GM23338 (cell line): ENCODE results near the gene RPS6KC1.

Experiments
- CREB1 ChIP-seq: fragments of 250-450 bp; sonication (Bioruptor Pico); IDR thresholded peaks from 2 replicates; pipeline ENCODE4 v1.5.0; 2020; ENCODE audit warnings: low read depth, mild to moderate bottlenecking, moderate library complexity
- EZH2 ChIP-seq: fragments of 200-600 bp; sonication (generic); IDR thresholded peaks from one replicate; pipeline ENCODE4 v1.8.0; 2017; ENCODE audit warnings: antibody characterized with exemption, mild to moderate bottlenecking, low read depth; ENCODE audit not compliant: unreplicated experiment
- EZH2phosphoT487 ChIP-seq: fragments of 200-600 bp; sonication (generic); IDR thresholded peaks from one replicate; pipeline ENCODE4 v1.8.1; 2018; ENCODE audit warnings: antibody characterized with exemption; ENCODE audit not compliant: unreplicated experiment
- JUNB ChIP-seq: IDR thresholded peaks from one replicate; pipeline ENCODE4 v1.6.1; 2016; ENCODE audit warnings: antibody characterized with exemption; ENCODE audit not compliant: unreplicated experiment
- NANOG ChIP-seq: IDR thresholded peaks from 2 replicates; pipeline ENCODE4 v1.6.1; 2016; ENCODE audit warnings: antibody characterized with exemption, borderline replicate concordance
- POLR2AphosphoS5 ChIP-seq: IDR thresholded peaks from 2 replicates; pipeline ENCODE4 v1.6.1; 2016; ENCODE audit warnings: antibody characterized with exemption, low read depth
- STAT1 ChIP-seq: IDR thresholded peaks from one replicate; pipeline ENCODE4 v1.6.1; 2016; ENCODE audit warnings: antibody characterized with exemption; ENCODE audit not compliant: unreplicated experiment
- ZNF114 ChIP-seq: fragments of 250-450 bp; sonication (Bioruptor Pico); IDR thresholded peaks from 2 replicates; pipeline ENCODE4 v1.5.0; 2020; ENCODE audit warnings: mild to moderate bottlenecking, moderate library complexity
- ZNF331 ChIP-seq: fragments of 250-450 bp; sonication (Bioruptor Pico); IDR thresholded peaks from 2 replicates; pipeline ENCODE4 v1.5.0; 2020; ENCODE audit warnings: low read depth, mild to moderate bottlenecking, moderate library complexity
- TF ChIP-seq, protein P1 (sequence below), 2 experiments: fragments of 200-600 bp in 1 of 2; sonication (generic) in 1 of 2; conservative IDR thresholded peaks; 2 replicates each; pipeline versions ENCODE4 v1.5.1 to v1.6.1; 2016 to 2017; ENCODE audit warnings: antibody characterized with exemption in 2 of 2, low read depth in 2 of 2, mild to moderate bottlenecking in 2 of 2, moderate library complexity in 1 of 2
- TF ChIP-seq, protein P2 (sequence below): IDR thresholded peaks from one replicate; pipeline ENCODE4 v1.6.1; 2018; ENCODE audit warnings: antibody characterized with exemption; ENCODE audit not compliant: unreplicated experiment
- TF ChIP-seq, protein P3 (sequence below): IDR thresholded peaks from 2 replicates; pipeline ENCODE4 v1.6.1; 2016; ENCODE audit warnings: antibody characterized with exemption
- TF ChIP-seq, protein P4 (sequence below): fragments of 250-450 bp; sonication (Bioruptor Pico); IDR thresholded peaks from 2 replicates; pipeline ENCODE4 v1.5.0; 2020; ENCODE audit warnings: mild to moderate bottlenecking, moderate library complexity

DNA sequence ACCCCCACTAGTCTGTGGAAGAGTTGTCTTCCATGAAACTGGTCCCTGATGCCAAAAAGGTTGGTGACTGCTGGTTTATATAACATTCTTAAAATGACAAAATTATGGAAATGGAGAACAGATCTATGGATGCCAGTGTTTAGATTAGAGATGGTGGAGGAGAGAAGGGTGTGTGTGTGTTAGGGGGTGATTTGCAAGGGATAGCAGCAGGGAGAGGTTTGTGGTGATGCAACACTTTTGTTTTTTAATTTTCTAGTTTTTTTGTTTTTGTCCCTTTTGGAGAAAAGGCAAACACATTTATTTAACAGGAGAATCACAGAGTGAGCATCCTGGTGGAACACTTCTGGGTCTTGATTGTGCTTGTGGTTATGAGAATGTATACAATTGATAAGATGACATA lies 143.8 kb downstream of the RPS6KC1 start:
- no peak for TF ChIP-seq EZH2
- TF ChIP-seq, protein P1, sequence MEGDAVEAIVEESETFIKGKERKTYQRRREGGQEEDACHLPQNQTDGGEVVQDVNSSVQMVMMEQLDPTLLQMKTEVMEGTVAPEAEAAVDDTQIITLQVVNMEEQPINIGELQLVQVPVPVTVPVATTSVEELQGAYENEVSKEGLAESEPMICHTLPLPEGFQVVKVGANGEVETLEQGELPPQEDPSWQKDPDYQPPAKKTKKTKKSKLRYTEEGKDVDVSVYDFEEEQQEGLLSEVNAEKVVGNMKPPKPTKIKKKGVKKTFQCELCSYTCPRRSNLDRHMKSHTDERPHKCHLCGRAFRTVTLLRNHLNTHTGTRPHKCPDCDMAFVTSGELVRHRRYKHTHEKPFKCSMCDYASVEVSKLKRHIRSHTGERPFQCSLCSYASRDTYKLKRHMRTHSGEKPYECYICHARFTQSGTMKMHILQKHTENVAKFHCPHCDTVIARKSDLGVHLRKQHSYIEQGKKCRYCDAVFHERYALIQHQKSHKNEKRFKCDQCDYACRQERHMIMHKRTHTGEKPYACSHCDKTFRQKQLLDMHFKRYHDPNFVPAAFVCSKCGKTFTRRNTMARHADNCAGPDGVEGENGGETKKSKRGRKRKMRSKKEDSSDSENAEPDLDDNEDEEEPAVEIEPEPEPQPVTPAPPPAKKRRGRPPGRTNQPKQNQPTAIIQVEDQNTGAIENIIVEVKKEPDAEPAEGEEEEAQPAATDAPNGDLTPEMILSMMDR (conservative IDR thresholded peaks at IDR 0.05; ENCODE audit: low read depth in 2 of 2) = no peak
- no peak for TF ChIP-seq POLR2AphosphoS5
- TF ChIP-seq EZH2phosphoT487 = no peak
- no peak for TF ChIP-seq CREB1 (CRISPR knock-in tag)
- TF ChIP-seq JUNB = no peak
- TF ChIP-seq ZNF331 (CRISPR knock-in tag) = no peak
- TF ChIP-seq, protein P2, sequence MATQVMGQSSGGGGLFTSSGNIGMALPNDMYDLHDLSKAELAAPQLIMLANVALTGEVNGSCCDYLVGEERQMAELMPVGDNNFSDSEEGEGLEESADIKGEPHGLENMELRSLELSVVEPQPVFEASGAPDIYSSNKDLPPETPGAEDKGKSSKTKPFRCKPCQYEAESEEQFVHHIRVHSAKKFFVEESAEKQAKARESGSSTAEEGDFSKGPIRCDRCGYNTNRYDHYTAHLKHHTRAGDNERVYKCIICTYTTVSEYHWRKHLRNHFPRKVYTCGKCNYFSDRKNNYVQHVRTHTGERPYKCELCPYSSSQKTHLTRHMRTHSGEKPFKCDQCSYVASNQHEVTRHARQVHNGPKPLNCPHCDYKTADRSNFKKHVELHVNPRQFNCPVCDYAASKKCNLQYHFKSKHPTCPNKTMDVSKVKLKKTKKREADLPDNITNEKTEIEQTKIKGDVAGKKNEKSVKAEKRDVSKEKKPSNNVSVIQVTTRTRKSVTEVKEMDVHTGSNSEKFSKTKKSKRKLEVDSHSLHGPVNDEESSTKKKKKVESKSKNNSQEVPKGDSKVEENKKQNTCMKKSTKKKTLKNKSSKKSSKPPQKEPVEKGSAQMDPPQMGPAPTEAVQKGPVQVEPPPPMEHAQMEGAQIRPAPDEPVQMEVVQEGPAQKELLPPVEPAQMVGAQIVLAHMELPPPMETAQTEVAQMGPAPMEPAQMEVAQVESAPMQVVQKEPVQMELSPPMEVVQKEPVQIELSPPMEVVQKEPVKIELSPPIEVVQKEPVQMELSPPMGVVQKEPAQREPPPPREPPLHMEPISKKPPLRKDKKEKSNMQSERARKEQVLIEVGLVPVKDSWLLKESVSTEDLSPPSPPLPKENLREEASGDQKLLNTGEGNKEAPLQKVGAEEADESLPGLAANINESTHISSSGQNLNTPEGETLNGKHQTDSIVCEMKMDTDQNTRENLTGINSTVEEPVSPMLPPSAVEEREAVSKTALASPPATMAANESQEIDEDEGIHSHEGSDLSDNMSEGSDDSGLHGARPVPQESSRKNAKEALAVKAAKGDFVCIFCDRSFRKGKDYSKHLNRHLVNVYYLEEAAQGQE = no peak
- no peak for TF ChIP-seq NANOG
- TF ChIP-seq STAT1 = no peak
- TF ChIP-seq, protein P3, sequence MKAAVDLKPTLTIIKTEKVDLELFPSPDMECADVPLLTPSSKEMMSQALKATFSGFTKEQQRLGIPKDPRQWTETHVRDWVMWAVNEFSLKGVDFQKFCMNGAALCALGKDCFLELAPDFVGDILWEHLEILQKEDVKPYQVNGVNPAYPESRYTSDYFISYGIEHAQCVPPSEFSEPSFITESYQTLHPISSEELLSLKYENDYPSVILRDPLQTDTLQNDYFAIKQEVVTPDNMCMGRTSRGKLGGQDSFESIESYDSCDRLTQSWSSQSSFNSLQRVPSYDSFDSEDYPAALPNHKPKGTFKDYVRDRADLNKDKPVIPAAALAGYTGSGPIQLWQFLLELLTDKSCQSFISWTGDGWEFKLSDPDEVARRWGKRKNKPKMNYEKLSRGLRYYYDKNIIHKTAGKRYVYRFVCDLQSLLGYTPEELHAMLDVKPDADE = no peak
- no peak for TF ChIP-seq ZNF114
- TF ChIP-seq, protein P4, sequence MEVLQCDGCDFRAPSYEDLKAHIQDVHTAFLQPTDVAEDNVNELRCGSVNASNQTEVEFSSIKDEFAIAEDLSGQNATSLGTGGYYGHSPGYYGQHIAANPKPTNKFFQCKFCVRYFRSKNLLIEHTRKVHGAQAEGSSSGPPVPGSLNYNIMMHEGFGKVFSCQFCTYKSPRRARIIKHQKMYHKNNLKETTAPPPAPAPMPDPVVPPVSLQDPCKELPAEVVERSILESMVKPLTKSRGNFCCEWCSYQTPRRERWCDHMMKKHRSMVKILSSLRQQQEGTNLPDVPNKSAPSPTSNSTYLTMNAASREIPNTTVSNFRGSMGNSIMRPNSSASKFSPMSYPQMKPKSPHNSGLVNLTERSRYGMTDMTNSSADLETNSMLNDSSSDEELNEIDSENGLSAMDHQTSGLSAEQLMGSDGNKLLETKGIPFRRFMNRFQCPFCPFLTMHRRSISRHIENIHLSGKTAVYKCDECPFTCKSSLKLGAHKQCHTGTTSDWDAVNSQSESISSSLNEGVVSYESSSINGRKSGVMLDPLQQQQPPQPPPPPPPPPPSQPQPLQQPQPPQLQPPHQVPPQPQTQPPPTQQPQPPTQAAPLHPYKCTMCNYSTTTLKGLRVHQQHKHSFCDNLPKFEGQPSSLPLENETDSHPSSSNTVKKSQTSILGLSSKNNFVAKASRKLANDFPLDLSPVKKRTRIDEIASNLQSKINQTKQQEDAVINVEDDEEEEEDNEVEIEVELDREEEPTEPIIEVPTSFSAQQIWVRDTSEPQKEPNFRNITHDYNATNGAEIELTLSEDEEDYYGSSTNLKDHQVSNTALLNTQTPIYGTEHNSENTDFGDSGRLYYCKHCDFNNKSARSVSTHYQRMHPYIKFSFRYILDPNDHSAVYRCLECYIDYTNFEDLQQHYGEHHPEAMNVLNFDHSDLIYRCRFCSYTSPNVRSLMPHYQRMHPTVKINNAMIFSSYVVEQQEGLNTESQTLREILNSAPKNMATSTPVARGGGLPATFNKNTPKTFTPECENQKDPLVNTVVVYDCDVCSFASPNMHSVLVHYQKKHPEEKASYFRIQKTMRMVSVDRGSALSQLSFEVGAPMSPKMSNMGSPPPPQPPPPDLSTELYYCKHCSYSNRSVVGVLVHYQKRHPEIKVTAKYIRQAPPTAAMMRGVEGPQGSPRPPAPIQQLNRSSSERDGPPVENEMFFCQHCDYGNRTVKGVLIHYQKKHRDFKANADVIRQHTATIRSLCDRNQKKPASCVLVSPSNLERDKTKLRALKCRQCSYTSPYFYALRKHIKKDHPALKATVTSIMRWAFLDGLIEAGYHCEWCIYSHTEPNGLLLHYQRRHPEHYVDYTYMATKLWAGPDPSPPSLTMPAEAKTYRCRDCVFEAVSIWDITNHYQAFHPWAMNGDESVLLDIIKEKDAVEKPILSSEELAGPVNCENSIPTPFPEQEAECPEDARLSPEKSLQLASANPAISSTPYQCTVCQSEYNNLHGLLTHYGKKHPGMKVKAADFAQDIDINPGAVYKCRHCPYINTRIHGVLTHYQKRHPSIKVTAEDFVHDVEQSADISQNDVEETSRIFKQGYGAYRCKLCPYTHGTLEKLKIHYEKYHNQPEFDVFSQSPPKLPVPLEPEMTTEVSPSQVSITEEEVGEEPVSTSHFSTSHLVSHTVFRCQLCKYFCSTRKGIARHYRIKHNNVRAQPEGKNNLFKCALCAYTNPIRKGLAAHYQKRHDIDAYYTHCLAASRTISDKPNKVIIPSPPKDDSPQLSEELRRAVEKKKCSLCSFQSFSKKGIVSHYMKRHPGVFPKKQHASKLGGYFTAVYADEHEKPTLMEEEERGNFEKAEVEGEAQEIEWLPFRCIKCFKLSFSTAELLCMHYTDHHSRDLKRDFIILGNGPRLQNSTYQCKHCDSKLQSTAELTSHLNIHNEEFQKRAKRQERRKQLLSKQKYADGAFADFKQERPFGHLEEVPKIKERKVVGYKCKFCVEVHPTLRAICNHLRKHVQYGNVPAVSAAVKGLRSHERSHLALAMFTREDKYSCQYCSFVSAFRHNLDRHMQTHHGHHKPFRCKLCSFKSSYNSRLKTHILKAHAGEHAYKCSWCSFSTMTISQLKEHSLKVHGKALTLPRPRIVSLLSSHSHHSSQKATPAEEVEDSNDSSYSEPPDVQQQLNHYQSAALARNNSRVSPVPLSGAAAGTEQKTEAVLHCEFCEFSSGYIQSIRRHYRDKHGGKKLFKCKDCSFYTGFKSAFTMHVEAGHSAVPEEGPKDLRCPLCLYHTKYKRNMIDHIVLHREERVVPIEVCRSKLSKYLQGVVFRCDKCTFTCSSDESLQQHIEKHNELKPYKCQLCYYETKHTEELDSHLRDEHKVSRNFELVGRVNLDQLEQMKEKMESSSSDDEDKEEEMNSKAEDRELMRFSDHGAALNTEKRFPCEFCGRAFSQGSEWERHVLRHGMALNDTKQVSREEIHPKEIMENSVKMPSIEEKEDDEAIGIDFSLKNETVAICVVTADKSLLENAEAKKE = no peak
